NCI-H1417 (cell line): ENCODE results near the gene MIPOL1.
A peak's percentile ranks its signal among the peaks of the same experiment; 100 is the strongest.
"Not testable (repeated sequence)": the region's sequence is repeated elsewhere in the genome, so short reads cannot be mapped to it uniquely, and the experiment has no call there.

Experiments
- DNase-seq, 3 experiments: peaks; one replicate each; lab custom pipeline; 2025; lab: John Stamatoyannopoulos, UW

MIPOL1 gene

DNA sequence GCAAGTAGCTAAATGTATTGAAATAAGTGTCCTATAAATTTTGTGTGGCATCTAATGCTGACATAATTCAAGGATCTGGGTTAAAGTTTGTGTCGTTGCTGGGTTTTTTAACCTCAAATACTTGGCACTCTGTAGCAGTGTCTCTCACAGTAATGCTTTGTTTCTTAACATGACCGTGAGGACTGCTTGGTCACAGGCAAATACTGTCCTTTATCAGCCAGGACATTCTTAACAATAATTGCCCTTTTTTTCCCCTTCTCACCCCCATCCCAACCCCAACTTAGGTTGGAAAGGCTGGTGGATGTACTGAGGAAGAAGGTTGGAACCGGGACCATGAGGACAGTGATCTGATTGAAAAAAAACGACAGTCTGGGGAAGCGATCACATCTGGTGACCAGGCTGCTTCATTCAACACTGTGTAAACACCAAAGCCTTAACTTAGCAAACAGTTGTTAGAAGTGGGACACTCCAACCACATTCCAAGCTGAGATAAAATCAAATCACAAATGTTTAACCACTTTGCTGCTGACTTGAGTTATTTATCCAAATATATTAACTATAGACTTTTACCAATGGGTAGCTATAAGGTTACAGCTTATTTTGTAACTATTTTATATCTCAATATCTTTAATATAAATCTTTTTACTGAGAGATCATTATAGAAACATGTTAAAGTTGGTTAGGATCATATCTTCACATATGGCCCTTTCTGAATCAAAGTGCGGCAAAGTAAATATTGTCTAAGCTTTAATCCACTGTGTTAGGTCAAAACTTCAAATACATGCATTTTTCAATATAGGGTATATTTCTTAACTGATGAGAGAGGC lies 349.1 kb downstream of the MIPOL1 start:
- peak; percentile 51 to 72 (median 61) for DNase-seq

DNA sequence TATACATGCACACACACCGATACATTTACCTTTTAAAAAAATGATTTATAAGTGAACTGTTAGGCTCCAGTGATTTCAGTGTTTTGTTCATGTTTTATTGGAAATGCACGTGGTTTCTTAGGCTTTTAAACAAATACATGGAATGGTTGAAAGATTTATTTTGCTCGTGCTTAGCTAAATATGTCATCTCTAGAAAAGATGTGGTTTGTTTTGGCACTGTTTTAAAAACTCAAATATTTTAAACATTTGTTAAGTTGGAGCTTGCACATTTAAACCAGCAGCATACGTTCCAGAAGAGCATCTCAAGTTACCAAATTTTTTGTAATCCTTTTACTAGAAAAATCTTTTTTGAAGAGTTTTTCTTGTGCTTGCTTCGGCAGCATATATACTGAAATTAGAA lies 352.8 kb downstream of the MIPOL1 start:
- DNase-seq, result no peak

DNA sequence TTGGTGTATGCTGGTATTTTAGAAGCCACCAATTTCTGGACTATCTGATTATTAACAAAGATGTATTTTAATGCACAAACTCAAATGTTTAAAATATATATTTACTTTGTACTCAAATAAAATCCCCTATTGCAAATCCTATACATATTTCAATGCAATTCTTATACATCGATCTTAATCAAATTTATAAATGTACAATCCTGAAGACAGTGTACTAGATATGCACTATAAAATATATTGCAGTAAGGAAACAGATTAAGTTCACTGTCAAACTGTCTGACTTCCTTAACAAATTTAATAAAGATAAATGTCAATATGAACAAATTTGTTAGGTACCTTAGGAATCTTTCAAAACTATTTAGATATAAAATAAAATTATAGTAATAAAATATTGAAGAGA lies 353.4 kb downstream of the MIPOL1 start:
- no peak for DNase-seq

DNA sequence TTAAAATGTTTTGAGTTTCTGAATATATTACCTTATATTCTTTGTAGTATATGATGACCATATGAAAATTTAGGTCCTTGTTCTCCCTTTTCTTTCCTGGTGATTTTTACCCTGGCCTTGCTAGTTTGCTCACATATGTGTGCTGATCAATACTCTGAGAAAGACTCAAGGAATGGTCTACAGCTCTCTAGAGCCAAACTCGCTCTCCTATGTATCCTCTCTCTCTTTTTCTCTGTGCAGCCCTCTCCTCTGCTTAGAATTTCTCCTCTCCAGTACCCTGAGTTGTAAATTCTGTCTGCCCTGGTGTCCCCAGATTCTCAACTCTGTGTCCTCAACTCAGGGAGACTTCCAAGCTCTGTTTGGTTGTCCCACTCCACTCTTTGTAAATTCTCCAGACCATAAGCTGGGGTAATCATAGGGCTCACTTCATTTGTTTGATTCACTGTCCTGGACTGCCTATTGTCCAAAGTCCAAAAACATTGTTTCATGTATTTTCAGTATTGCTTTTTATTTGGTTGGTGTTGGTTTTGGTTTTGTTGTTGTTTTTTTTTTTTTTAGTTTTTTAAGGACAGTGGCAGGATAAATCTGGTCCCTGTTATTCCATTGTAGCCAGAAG lies 356.3 kb downstream of the MIPOL1 start:
- no peak for DNase-seq

GRCh38 chr14:37555596-37555995 lies 357.9 kb downstream of the MIPOL1 start:
- not testable (repeated sequence) for DNase-seq

DNA sequence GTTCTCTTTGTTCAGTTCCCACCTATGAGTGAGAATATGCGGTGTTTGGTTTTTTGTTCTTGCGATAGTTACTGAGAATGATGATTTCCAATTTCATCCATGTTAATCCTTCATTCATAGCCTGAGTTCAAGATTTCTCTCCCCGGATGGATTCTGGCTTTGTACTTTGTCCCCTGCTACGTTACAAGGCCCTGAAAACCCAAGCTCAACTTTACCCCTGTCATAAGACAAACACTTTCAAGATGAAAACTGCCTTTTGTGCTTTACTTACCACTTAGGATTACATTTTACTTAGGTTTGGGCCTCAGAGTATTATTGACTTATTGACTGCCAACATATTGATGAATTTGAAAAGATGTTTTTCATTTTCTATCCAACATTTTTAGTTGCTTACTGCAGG lies 361.0 kb downstream of the MIPOL1 start:
- no peak for DNase-seq

DNA sequence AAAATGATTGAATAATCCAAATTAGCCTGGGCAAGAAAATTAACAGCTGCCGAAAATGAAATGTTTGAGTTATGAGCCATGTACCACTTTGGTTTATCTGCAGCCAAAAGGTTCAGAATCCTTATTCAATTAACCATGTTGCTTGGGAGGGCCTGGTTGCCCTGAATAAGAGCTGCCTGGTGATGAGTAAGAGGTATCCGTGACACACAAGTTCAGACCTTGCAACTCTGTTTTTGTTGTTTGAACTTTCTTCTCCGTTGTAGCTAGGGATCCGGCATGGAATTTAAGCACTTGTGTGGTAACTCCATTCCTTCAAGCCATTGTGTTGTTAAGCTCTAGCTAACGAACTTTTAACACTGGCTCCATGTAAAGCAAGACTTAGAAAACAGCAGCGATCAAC lies 361.6 kb downstream of the MIPOL1 start:
- DNase-seq, result no peak

DNA sequence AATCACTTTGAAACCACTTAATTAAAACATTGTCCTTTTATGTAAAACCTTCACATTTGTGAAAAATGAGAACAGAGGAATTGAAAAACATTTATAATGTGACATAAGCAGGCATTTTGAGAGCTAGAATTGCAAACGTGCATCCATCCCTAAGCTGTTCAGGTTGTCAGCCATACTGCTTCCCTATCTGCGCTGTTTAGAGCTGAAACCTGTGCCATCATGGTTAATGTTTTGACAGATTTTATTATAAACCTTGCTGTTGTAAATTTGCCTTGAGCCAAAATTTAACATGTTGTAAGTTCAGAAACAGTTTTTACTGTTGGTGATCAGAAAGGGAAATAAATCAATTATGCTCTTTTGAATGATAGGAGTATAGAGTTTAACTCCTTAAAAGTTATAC lies 365.5 kb downstream of the MIPOL1 start:
- no peak for DNase-seq

DNA sequence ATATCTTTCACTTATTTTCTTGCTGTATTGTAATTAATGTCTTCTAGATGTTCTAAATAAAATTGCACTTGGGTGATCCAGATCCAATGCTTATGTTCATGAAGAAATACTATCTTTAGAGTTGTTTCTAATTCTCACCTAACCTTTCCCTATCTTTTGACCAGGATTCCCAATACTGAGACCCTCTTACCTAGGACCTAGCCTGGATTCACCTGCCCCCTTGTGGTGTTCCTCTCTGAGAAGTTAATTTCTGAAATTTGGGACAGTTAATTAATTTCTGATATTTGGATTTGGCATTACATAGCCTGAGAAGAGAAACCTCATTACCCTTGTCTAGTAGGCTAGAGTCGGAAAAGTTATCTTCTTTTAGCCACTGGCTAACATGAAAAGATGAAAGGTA lies 367.8 kb downstream of the MIPOL1 start:
- peak in 2 of 3 experiments; percentile 23 to 74 for DNase-seq

DNA sequence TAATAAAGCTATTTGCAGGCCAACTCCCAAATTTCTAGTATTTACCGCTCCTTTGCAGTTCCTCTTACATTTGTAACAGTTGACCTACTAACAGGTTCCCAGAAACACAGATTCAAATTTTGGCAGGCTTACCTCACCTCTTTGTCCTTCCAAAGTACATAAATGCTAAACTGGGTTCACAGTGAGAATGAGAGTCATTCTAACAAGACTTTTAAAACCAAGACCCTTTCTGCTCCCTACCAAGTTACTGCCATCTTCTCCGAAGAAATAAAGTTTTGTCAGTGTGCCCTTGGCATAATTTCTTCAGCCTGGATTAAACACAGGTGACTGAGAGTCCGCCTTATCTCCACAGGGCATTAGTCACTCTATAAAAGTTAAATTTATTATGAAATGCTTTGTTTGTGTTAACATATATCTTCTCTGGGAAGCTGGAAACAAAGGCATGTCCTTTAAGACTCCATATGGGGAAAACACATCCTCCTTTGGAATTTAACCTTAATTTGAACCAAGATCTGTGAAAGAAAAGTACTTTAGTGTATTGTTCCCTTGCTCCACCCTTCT lies 369.2 kb downstream of the MIPOL1 start:
- DNase-seq, result no peak

GRCh38 chr14:37569729-37570128 lies 372.0 kb downstream of the MIPOL1 start:
- DNase-seq, result no peak

DNA sequence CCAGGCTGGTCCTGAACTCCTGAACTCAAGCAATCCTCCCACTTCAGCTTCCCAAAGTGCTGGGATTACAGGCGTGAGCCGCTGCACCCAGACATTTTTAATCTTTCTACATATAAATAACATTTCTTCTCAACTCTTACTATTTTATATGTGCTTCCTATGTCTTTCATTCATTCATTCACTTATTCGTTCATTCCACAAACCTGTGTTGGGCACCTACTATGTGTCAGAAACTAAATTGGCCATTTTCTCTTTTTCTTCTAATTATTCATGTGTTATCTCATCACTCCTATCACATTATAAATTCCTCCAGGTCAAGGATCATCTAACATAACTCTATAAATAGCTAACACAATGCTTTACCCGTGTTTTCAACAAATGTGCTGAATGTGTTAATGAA lies 373.7 kb downstream of the MIPOL1 start:
- no peak for DNase-seq

DNA sequence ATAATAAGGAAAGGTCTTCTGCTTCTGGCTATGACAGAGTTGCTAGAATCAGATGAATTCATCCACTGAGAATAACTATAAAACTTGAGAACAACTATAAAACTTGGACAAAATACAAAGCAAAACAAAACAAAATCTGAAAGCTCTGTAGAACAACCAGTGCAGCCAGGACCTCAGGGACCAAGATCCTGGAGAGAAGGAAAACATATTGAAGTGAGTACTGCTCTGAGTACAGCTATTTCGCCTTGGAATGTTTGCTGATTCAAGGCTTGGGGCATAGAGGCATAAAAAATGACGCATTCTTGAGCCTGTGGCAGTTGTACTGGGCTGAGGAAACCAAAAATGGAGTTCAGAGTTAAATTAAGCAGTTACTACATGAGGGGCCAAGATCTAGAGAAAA lies 375.6 kb downstream of the MIPOL1 start:
- DNase-seq, result no peak

GRCh38 chr14:37579274-37579673 lies 381.5 kb downstream of the MIPOL1 start:
- DNase-seq, result peak in 2 of 3 experiments; percentile 27 to 67

DNA sequence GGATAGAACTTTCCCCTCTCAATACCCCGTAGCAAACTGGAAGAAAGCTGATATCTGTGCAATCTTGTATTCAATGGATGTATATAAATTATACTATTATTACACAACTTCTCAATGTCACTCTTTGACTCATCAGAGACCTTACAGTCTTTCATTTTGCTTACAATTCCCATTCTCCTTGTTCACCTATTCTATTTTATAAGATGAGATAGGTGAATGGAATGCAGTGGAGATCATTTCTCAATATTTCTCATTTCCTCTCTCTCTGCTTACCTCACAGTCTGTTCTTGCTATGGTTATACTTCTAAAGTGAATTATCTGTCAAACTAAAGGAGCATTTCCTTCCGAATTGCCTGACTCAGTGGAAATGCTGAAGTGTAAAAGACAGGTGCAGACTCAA lies 382.4 kb downstream of the MIPOL1 start:
- no peak for DNase-seq

DNA sequence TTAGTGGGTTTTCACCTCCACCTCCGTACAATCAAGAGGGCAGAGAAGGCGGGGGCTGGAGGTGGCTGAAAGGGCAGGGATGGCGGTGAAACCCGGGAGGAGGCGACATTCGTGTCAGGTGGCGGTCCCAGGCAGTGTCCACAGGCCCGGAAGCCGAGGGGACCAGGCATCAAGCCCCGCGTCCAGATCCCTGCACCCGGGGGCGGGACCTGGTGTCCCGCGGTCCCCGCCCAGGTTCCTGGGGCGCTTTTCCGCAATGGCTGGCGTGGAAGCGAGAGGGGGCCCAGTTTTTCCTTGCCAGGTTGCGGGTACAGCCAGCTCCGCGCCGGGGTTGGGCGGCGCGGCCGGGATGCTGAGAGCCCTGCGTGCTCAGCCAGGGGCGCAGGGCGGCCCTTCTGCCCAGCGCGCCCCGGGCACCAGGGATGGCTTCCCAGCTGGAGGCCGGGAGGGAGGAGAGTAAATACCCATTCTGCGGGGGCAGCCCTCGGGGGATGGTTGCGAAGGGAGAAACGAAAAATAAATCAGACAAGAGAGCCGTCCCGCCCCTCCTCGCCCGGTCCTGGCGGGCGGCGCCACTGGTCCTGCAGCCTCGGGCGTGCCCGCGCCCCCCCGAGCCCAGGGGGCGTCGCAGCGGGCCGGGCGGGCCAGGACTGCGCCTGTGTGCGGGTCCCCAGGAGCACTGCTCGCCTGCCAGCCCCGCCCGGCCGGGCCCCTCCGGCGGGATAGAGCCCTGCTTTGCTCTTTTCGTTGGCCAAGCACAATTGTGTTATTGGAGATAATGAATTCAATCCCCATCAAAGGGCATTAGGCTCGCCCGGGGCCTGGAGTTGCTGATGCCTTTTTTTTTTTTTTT lies 385.8 kb downstream of the MIPOL1 start:
- peak; percentile 89 to 99 (median 99) for DNase-seq

DNA sequence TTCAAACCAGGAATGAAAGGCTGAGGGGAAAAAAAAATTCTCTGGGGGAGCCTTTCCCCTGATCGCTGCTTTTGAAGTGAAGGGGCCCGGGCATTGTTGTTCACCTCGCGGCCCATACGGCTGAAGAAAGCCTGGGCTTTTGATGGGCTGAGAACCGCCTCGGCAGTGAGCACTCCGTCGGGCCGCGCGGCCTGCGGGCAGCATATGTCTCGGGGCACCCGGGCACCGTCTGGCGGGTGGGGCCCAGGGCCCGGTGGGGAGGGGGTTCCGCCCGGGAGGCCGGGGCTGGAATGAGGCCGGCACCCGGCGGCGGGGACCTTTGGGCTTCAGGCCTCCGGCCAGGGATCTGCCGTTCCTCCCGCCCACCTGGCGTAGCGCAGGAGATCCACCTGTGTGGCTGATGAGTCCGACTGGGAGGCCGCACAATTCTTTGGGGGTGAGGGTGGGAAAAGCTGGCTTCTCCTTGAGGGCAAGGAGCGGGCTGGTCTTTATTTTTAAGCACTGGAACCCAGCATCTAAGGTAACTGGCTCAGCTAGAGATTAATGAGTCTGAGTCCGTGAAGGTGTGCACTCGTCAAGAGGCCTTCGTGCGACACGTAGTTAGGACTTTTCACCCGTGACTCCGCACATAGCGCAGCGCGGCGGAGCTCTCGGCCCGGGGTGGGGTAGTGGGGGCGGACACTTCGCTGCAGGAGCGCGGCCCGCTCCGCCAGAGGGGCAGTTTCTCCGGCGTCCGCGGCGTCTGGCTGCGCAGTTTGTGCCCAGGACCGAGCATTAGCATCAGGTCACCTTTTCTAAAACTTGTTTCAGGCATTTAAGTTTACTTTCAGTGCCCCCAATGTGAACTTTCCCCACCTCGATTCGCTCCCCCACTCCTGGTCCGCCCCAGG lies 386.7 kb downstream of the MIPOL1 start:
- DNase-seq, result peak; percentile 79 to 93 (median 91)

- DNase-seq, result peak; percentile 78 to 95 (median 91)
Measured at GRCh38 chr14:37585101-37585511, 387.4 kb downstream of the MIPOL1 start.

DNA sequence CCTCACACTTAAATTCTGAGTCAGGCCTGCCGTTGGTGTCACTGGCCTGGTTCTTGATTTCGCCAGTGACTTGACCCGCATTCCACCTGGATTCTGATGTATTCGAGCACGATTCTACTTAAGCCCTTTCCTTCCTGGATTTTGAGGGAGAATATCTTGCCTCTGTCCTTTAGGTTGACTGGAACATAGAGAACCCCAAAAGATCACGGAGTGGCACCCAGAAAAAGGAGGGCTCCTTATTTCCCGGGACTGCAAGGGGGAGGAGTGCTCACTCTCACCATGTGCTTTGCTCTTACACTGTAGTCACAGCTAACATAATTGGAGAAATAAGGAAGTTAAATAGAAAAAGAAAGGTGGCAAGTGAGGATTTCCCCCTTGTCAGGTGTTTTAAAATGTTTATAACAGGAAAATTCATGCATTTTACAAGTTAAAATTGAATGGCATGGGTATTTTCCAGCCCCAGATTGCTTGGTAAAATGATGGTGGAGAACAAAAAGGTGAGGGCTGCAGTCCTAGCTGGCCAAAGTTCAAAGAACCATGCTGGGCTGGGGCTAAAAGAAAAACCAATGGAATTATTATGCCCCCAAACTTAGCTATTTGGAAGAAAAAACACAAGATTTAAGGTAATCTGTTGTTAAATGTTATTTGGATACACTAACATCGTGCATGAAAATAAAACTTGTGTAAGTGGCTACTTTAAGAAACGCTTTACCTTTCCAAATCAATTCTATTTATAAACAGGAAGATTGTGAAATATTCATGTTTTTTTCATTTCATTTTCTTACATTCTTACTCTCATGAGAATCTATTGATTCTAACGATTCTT lies 388.4 kb downstream of the MIPOL1 start:
- DNase-seq, result peak; percentile 47 to 89 (median 87)

- peak in 1 of 3 experiments; percentile 62 for DNase-seq
Measured at GRCh38 chr14:37586797-37587130, 389.0 kb downstream of the MIPOL1 start.
